ENCODE results near the gene PRR16.

The PRR16 gene

GRCh38 chr5:120509053-120509452, 45.0 kb downstream of the PRR16 start:
- no peak for DNase-seq
- in situ Hi-C loops (cut with HindIII; ENCODE audit: low pct_ligation_motif_present, low pct_unique_long_range_greater_than_20kb, low sequenced_read_pairs): no loop called here

- DNase-seq: no peak
- in situ Hi-C loops (cut with HindIII; ENCODE audit: low pct_ligation_motif_present, low pct_unique_long_range_greater_than_20kb, low sequenced_read_pairs): no loop called here
Measured at GRCh38 chr5:120510098-120510637, 46.1 kb downstream of the PRR16 start.

- DNase-seq: no peak
- in situ Hi-C loops (cut with HindIII; ENCODE audit: low pct_ligation_motif_present, low pct_unique_long_range_greater_than_20kb, low sequenced_read_pairs): no loop called here
Measured at GRCh38 chr5:120510994-120511686, 47.0 kb downstream of the PRR16 start.

- in situ Hi-C loops (cut with HindIII; ENCODE audit: low pct_ligation_motif_present, low pct_unique_long_range_greater_than_20kb, low sequenced_read_pairs): no loop called here
- DNase-seq: no peak
Measured at GRCh38 chr5:120512068-120512467, 48.0 kb downstream of the PRR16 start.

GRCh38 chr5:120512791-120513650, 48.9 kb downstream of the PRR16 start:
- in situ Hi-C loops (cut with HindIII; ENCODE audit: low pct_ligation_motif_present, low pct_unique_long_range_greater_than_20kb, low sequenced_read_pairs): no loop called here
- DNase-seq: no peak

GRCh38 chr5:120516805-120517204, 52.7 kb downstream of the PRR16 start:
- in situ Hi-C loops (cut with HindIII; ENCODE audit: low pct_ligation_motif_present, low pct_unique_long_range_greater_than_20kb, low sequenced_read_pairs): no loop called here
- no peak for DNase-seq

GRCh38 chr5:120517607-120518252, 53.6 kb downstream of the PRR16 start:
- in situ Hi-C loops (cut with HindIII; ENCODE audit: low pct_ligation_motif_present, low pct_unique_long_range_greater_than_20kb, low sequenced_read_pairs): no loop called here

GRCh38 chr5:120518581-120518980, 54.5 kb downstream of the PRR16 start:
- in situ Hi-C loops (cut with HindIII; ENCODE audit: low pct_ligation_motif_present, low pct_unique_long_range_greater_than_20kb, low sequenced_read_pairs): no loop called here
- no peak for DNase-seq

More at GRCh38 chr5:120517607-120518252, 53.6 kb downstream of the PRR16 start:
- DNase-seq: no peak

GRCh38 chr5:120527251-120527650, 63.2 kb downstream of the PRR16 start:
- DNase-seq: no peak
- in situ Hi-C loops (cut with HindIII; ENCODE audit: low pct_ligation_motif_present, low pct_unique_long_range_greater_than_20kb, low sequenced_read_pairs): no loop called here

- in situ Hi-C loops (cut with HindIII; ENCODE audit: low pct_ligation_motif_present, low pct_unique_long_range_greater_than_20kb, low sequenced_read_pairs): no loop called here
- DNase-seq: no peak
Measured at GRCh38 chr5:120528609-120529008, 64.5 kb downstream of the PRR16 start.

GRCh38 chr5:120529386-120529785, 65.3 kb downstream of the PRR16 start:
- DNase-seq: no peak
- in situ Hi-C loops (cut with HindIII; ENCODE audit: low pct_ligation_motif_present, low pct_unique_long_range_greater_than_20kb, low sequenced_read_pairs): no loop called here

GRCh38 chr5:120531215-120531614, 67.1 kb downstream of the PRR16 start:
- in situ Hi-C loops (cut with HindIII; ENCODE audit: low pct_ligation_motif_present, low pct_unique_long_range_greater_than_20kb, low sequenced_read_pairs): no loop called here
- DNase-seq: no peak

GRCh38 chr5:120532835-120533234, 68.7 kb downstream of the PRR16 start:
- in situ Hi-C loops (cut with HindIII; ENCODE audit: low pct_ligation_motif_present, low pct_unique_long_range_greater_than_20kb, low sequenced_read_pairs): no loop called here
- DNase-seq: no peak

GRCh38 chr5:120533581-120533980, 69.5 kb downstream of the PRR16 start:
- no peak for DNase-seq
- in situ Hi-C loops (cut with HindIII; ENCODE audit: low pct_ligation_motif_present, low pct_unique_long_range_greater_than_20kb, low sequenced_read_pairs): no loop called here

GRCh38 chr5:120535900-120536299, 71.8 kb downstream of the PRR16 start:
- DNase-seq: no peak
- in situ Hi-C loops (cut with HindIII; ENCODE audit: low pct_ligation_motif_present, low pct_unique_long_range_greater_than_20kb, low sequenced_read_pairs): no loop called here

GRCh38 chr5:120538149-120538548, 74.0 kb downstream of the PRR16 start:
- DNase-seq: no peak
- in situ Hi-C loops (cut with HindIII; ENCODE audit: low pct_ligation_motif_present, low pct_unique_long_range_greater_than_20kb, low sequenced_read_pairs): no loop called here

GRCh38 chr5:120538644-120539043, 74.5 kb downstream of the PRR16 start:
- DNase-seq: peak; percentile 12
- in situ Hi-C loops (cut with HindIII; ENCODE audit: low pct_ligation_motif_present, low pct_unique_long_range_greater_than_20kb, low sequenced_read_pairs): no loop called here

GRCh38 chr5:120539471-120539870, 75.4 kb downstream of the PRR16 start:
- in situ Hi-C loops (cut with HindIII; ENCODE audit: low pct_ligation_motif_present, low pct_unique_long_range_greater_than_20kb, low sequenced_read_pairs): no loop called here
- DNase-seq: no peak

GRCh38 chr5:120540097-120540496, 76.0 kb downstream of the PRR16 start:
- DNase-seq: no peak
- in situ Hi-C loops (cut with HindIII; ENCODE audit: low pct_ligation_motif_present, low pct_unique_long_range_greater_than_20kb, low sequenced_read_pairs): no loop called here
